Skeletal muscle satellite cell (primary cell): Measurements from ENCODE around the gene ADGRG3.

Experiments used
- H3K27me3 ChIP-seq: 2 replicates; pipeline ENCODE4 v1.7.0; 2013; ENCODE audit warnings: low read length; ENCODE audit not compliant: control insufficient read depth, insufficient read depth
- H3K36me3 ChIP-seq: 2 replicates; pipeline ENCODE4 v1.7.0; 2013; ENCODE audit warnings: mild to moderate bottlenecking, control low read depth, low read length; ENCODE audit not compliant: insufficient read depth
- H3K4me1 ChIP-seq: 2 replicates; pipeline ENCODE4 v1.7.0; 2013; ENCODE audit warnings: low read length; ENCODE audit not compliant: control insufficient read depth, insufficient read depth
- H3K4me2 ChIP-seq: 2 replicates; pipeline ENCODE4 v1.7.0; 2013; ENCODE audit warnings: mild to moderate bottlenecking, low read length
- H3K4me3 ChIP-seq: 2 replicates; pipeline ENCODE4 v1.7.0; 2013; ENCODE audit warnings: low read length
- H3K9ac ChIP-seq: 2 replicates; pipeline ENCODE4 v1.7.0; 2013; ENCODE audit warnings: mild to moderate bottlenecking, low read depth, low read length, moderate library complexity
- H3K9me3 ChIP-seq: replicated peaks from 2 replicates; pipeline ENCODE4 v1.7.0; 2013; ENCODE audit warnings: mild to moderate bottlenecking, control low read depth, low read length

ADGRG3 gene

GRCh38 chr16:57634171-57634570, 33.9 kb upstream of the ADGRG3 start:
- Histone ChIP-seq H3K4me1 (peaks cover 45% of the 10 kb centered on the region), H3K4me3 (no peak overlapping the region), H3K36me3 (no peaks in the 10 kb centered on the region), H3K4me2 (peak overlapping the region; percentile 13), H3K27me3 (peaks cover 20% of the 10 kb centered on the region), H3K9ac (no peak overlapping the region), H3K9me3 (no peaks in the 10 kb centered on the region)

- Histone ChIP-seq H3K9me3 (no peaks in the 10 kb centered on the region), H3K27me3 (peaks cover 29% of the 10 kb centered on the region), H3K4me3 (no peak overlapping the region), H3K9ac (no peak overlapping the region), H3K4me2 (no peak overlapping the region), H3K36me3 (no peaks in the 10 kb centered on the region), H3K4me1 (peaks cover 45% of the 10 kb centered on the region)
These were observed 32.6 kb upstream of the ADGRG3 start for GRCh38 chr16:57635266-57636097.

- peaks cover 43% of the 10 kb centered on the region for H3K4me1 ChIP-seq
These were observed 31.9 kb upstream of the ADGRG3 start for GRCh38 chr16:57636184-57636583.

GRCh38 chr16:57637020-57637419, 31.1 kb upstream of the ADGRG3 start:
- Histone ChIP-seq H3K4me1 (peaks cover 35% of the 10 kb centered on the region), H3K9me3 (no peaks in the 10 kb centered on the region), H3K4me3 (no peak overlapping the region), H3K27me3 (peaks cover 29% of the 10 kb centered on the region), H3K4me2 (no peak overlapping the region), H3K9ac (no peak overlapping the region), H3K36me3 (no peaks in the 10 kb centered on the region)

More at GRCh38 chr16:57636184-57636583, 31.9 kb upstream of the ADGRG3 start:
- no peak overlapping the region for H3K4me2 ChIP-seq
- no peak overlapping the region for H3K4me3 ChIP-seq
- peaks cover 29% of the 10 kb centered on the region for H3K27me3 ChIP-seq
- no peaks in the 10 kb centered on the region for H3K36me3 ChIP-seq
- no peak overlapping the region for H3K9ac ChIP-seq
- H3K9me3 ChIP-seq: no peaks in the 10 kb centered on the region

DNA sequence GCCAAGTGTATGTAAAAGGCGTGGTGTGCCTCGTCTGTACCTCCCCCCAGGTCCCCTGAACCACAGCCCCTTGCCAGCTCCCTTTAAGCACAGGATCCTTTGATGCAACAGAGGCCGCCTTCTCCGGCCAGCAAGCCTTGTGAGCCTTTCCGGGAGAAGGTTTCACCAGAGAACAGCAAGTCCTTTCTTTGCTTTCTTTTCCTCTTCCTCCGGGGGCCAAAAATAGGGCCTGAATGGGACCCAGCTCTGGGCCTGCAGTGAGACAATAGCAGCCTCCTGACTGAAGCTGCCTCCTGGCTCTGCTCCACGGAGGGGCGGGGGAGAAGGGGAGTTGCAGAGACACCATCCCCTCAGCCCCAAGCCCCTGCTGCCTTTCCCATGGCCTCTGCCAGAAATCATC, 30.7 kb upstream of the ADGRG3 start:
- no peaks in the 10 kb centered on the region for H3K36me3 ChIP-seq
- H3K4me1 ChIP-seq: peaks cover 31% of the 10 kb centered on the region
- H3K27me3 ChIP-seq: peaks cover 29% of the 10 kb centered on the region
- no peak overlapping the region for H3K4me2 ChIP-seq
- H3K4me3 ChIP-seq: no peak overlapping the region
- no peaks in the 10 kb centered on the region for H3K9me3 ChIP-seq
- no peak overlapping the region for H3K9ac ChIP-seq

DNA sequence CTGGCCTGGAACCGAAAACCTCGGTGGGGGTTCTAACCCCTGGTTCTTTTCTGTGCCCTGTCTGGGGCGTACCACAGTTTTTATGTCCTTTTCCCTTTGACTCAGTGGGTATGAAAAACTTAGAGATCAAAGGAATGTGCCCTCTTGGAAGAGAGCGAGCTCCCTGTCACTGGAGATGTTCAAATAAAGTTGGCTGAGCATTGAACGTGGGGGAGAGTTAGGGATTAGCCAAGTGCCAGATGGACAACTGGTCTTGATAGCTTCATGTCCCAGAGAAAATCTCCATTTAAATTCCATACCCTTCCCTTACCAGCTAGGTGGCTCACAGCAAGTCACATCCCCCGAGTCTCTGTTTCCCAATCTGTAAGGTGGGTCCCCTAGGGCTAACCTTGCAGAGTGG, 30.1 kb upstream of the ADGRG3 start:
- H3K4me3 ChIP-seq: no peak overlapping the region
- no peak overlapping the region for H3K4me2 ChIP-seq
- peaks cover 29% of the 10 kb centered on the region for H3K27me3 ChIP-seq
- H3K9ac ChIP-seq: no peak overlapping the region
- no peaks in the 10 kb centered on the region for H3K9me3 ChIP-seq
- H3K4me1 ChIP-seq: peaks cover 27% of the 10 kb centered on the region
- H3K36me3 ChIP-seq: no peaks in the 10 kb centered on the region

GRCh38 chr16:57638381-57638780, 29.7 kb upstream of the ADGRG3 start:
- H3K9me3 ChIP-seq: no peaks in the 10 kb centered on the region
- peaks cover 27% of the 10 kb centered on the region for H3K4me1 ChIP-seq
- no peaks in the 10 kb centered on the region for H3K36me3 ChIP-seq
- no peak overlapping the region for H3K4me3 ChIP-seq
- H3K4me2 ChIP-seq: no peak overlapping the region
- H3K27me3 ChIP-seq: peaks cover 29% of the 10 kb centered on the region
- H3K9ac ChIP-seq: no peak overlapping the region

DNA sequence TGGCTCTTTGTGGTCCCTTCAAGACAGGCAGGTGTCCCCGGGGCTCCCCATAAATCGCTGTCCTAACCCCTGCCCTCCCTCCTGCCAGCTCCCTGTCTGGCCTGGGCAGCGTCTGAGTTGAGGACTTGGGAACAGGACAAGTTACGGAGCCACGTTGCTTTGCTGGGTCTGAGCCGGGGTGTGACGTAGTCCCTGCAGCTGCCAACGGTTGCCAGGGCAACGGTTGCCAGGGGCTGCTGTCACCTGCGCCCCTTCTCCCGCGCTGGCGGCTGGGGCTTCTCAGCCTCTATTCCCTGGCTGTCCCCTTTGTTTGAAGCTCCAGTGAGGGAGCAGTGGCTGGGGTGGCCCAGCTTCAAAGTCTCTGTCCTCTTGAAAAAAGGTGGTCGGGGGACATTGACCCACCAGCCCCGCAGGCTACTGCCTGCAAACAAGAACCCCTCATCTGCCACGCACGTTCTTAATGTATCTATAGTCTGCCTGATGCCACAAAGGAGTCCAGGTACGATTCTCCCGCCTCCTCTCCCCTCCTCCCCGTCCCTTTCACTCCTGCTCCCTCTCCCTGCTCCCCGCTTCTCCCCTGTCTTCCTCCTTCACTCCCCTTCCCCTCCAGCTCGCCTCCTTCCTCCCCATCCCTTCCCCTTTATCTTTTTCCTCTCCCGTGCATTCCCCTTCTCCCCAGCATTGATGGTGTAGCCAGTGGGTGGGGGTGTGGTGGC, 28.8 kb upstream of the ADGRG3 start:
- H3K9ac ChIP-seq: no peak overlapping the region
- peaks cover 29% of the 10 kb centered on the region for H3K27me3 ChIP-seq
- peaks cover 22% of the 10 kb centered on the region for H3K4me1 ChIP-seq
- no peaks in the 10 kb centered on the region for H3K9me3 ChIP-seq
- no peaks in the 10 kb centered on the region for H3K36me3 ChIP-seq
- H3K4me3 ChIP-seq: no peak overlapping the region
- no peak overlapping the region for H3K4me2 ChIP-seq

DNA sequence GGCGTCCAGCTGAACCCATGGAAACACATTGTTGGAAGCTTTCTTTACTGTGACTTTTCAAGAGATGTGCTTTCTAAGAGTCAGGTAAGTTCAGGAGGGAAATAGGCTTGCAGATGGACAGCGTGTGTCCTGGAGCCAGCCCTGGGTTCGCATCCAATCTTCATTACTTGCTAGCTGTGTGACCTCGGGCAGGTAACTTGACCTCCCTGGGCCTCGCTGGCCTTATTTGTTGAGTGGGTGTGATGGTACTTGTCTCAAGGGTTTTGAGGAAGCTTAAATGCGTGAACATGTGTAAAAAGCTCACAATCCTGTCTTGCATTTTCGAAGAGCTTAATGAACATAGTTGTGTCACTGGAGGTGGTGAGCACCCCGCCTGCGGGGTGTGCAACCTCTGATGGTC, 27.9 kb upstream of the ADGRG3 start:
- Histone ChIP-seq H3K4me1 (peaks cover 19% of the 10 kb centered on the region), H3K9me3 (no peaks in the 10 kb centered on the region), H3K36me3 (no peaks in the 10 kb centered on the region), H3K9ac (no peak overlapping the region), H3K27me3 (peaks cover 29% of the 10 kb centered on the region), H3K4me3 (no peak overlapping the region), H3K4me2 (no peak overlapping the region)

DNA sequence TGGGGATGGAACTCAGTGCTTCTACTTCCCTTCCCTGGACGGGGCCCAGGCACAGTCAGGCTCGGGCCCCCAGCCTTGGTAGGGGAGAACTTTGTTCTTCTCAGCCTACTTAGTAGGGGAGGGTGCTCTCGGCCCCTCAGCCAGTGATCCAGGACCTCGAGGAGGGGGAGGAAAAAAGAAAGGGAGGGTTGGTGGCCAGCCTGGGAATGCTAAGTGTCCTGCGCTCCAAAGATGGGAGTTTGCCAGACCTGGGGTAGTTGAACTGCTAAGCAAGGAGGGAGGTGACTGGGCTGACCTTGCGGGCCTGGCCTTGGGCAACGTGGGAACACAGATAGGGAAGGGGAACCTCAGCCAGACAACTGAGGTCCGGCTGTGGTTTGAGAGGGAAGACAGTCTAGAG, 27.5 kb upstream of the ADGRG3 start:
- H3K9me3 ChIP-seq: no peaks in the 10 kb centered on the region
- no peaks in the 10 kb centered on the region for H3K36me3 ChIP-seq
- H3K4me1 ChIP-seq: peaks cover 21% of the 10 kb centered on the region
- H3K9ac ChIP-seq: no peak overlapping the region
- no peak overlapping the region for H3K4me3 ChIP-seq
- H3K27me3 ChIP-seq: peaks cover 29% of the 10 kb centered on the region
- H3K4me2 ChIP-seq: no peak overlapping the region

- peaks cover 23% of the 10 kb centered on the region for H3K27me3 ChIP-seq
- H3K9me3 ChIP-seq: no peaks in the 10 kb centered on the region
- no peak overlapping the region for H3K4me2 ChIP-seq
- peaks cover 19% of the 10 kb centered on the region for H3K4me1 ChIP-seq
- no peaks in the 10 kb centered on the region for H3K36me3 ChIP-seq
- no peak overlapping the region for H3K4me3 ChIP-seq
- no peak overlapping the region for H3K9ac ChIP-seq
These were observed 25.7 kb upstream of the ADGRG3 start for GRCh38 chr16:57642160-57643135.
